Colonic mucosa (tissue), 4 donors: ENCODE results near the gene HNRNPAB. TPM values are rescaled to one million over a fixed set of nuclear protein-coding genes. Genes with fewer than 3 reads are reported as not detected.

Experiments
- DNase-seq: peaks from one replicate; pipeline ENCODE4 v3.0.0-alpha.2; 2020
- H3K27ac ChIP-seq: fragments of 200-600 bp; one replicate; pipeline ENCODE4 v1.8.0; 2021
- H3K27me3 ChIP-seq: fragments of 200-600 bp; one replicate; pipeline ENCODE4 v1.8.0; 2021
- H3K36me3 ChIP-seq: fragments of 200-600 bp; one replicate; pipeline ENCODE4 v1.8.0; 2021
- H3K4me1 ChIP-seq: fragments of 200-600 bp; one replicate; pipeline ENCODE4 v1.8.0; 2021; ENCODE audit warnings: mild to moderate bottlenecking
- H3K4me3 ChIP-seq: fragments of 200-600 bp; one replicate; pipeline ENCODE4 v1.8.0; 2021
- H3K9ac ChIP-seq, 2 donors: one replicate each; pipeline ENCODE4 v1.7.0; 2013; ENCODE audit warnings: control low read depth in 2 of 2, low read depth in 2 of 2, low read length in 2 of 2
- H3K9me3 ChIP-seq: fragments of 200-600 bp; one replicate; pipeline ENCODE4 v1.8.0; 2021
- intact Hi-C: fragments of 100-400 bp; cut with DNase I; formaldehyde crosslinking; loops from one replicate; pipeline ENCODE4 v1.14.1; 2022
- total RNA-seq, 2 donors: library from RNA; stranded (reverse); fragmentation: NEBNext Ultra II Directional in 1 of 2; extraction: Animal tissue kit (Norgen Biotek cat#: 25700) in 1 of 2; gene quantifications; one replicate each; pipeline ENCODE4 v1.2.1, GENCODE V29; 2021
- TF ChIP-seq, protein P1 (sequence below): fragments of 200-600 bp; IDR thresholded peaks from one replicate; pipeline ENCODE4 v1.8.0; 2022; ENCODE audit warnings: antibody characterized with exemption, mild to moderate bottlenecking
- donor health status: healthy.
- donor health status: DM: no; HTN: no; CAD: no.
- donor health status: DM: no; HTN: no; CAD: no.

Gene HNRNPAB
- total RNA-seq, 2 donors from 2014 or later, result 286 to 385 TPM

DNA sequence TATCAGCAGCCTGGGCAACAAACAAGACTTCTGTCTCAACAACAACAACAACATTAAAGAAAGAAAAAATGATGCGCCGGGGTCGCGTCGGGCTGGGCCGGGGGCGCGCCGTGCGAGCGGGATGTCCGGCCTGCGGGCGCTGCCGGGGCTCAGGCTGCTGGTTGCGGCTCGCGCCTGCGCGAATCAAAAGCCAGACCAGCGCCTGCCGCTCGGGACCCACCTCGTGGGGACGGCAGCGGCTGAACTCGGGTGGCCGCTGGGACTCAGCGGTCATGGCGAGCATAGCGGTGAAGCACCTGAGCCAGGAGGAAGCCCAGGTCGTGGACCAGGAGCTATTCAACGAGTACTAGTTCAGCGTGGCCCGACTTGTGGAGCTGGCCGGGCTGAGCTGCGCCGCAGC is 38.8 kb upstream of the HNRNPAB start:
- intact Hi-C loops, result no loop called here
- H3K27me3 ChIP-seq, result no peaks in the 10 kb centered on the region
- no peak overlapping the region for H3K4me3 ChIP-seq
- no peaks in the 10 kb centered on the region for H3K4me1 ChIP-seq
- TF ChIP-seq, protein P1, sequence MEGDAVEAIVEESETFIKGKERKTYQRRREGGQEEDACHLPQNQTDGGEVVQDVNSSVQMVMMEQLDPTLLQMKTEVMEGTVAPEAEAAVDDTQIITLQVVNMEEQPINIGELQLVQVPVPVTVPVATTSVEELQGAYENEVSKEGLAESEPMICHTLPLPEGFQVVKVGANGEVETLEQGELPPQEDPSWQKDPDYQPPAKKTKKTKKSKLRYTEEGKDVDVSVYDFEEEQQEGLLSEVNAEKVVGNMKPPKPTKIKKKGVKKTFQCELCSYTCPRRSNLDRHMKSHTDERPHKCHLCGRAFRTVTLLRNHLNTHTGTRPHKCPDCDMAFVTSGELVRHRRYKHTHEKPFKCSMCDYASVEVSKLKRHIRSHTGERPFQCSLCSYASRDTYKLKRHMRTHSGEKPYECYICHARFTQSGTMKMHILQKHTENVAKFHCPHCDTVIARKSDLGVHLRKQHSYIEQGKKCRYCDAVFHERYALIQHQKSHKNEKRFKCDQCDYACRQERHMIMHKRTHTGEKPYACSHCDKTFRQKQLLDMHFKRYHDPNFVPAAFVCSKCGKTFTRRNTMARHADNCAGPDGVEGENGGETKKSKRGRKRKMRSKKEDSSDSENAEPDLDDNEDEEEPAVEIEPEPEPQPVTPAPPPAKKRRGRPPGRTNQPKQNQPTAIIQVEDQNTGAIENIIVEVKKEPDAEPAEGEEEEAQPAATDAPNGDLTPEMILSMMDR, result no peak
- no peaks in the 10 kb centered on the region for H3K36me3 ChIP-seq
- no peak overlapping the region for H3K9ac ChIP-seq
- H3K9me3 ChIP-seq, result no peaks in the 10 kb centered on the region
- no peak overlapping the region for H3K27ac ChIP-seq
- no peak for DNase-seq

DNA sequence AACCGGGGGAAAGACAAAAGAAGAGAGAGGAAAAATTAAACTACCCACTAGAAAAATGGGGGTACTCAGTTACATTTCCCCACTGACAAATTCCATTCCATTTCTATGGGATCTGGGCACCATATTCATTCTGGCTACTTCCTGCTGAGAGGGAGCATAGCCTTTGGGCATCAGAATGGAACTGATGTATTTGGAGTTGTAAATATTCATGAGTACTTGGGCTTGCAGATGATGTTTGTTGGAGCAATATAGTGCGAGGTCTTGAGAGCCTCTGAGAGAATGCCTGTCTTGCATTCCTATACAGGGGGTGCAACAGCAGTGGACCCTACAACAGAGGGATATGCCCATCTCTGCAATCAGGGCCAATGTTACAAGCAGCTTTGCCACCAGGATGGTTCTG is 33.9 kb upstream of the HNRNPAB start:
- no peak overlapping the region for H3K4me3 ChIP-seq
- H3K4me1 ChIP-seq, result no peaks in the 10 kb centered on the region
- no peaks in the 10 kb centered on the region for H3K36me3 ChIP-seq
- H3K9me3 ChIP-seq, result no peaks in the 10 kb centered on the region
- DNase-seq, result no peak
- TF ChIP-seq, protein P1, result no peak
- H3K9ac ChIP-seq, result no peak overlapping the region
- intact Hi-C loops, result no loop called here
- no peak overlapping the region for H3K27ac ChIP-seq
- no peaks in the 10 kb centered on the region for H3K27me3 ChIP-seq

DNA sequence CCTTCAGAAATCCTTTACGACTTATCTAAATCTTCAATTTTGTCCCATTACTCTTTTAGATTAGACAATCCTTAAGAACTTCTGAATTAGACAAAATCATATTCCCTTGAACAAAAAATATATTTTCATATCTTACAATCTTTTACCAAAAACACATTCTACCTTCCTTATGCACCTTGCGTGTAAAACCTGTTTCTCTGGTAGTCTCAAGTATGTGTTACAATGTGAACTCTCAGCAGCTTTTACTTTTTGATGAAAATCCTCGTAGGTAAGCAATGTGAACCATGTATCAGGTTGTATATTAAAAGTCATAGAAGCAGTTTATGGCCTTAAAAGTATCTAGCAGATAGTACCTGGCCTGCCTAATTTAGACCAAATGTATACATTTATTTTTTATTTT is 29.9 kb upstream of the HNRNPAB start:
- no peak overlapping the region for H3K4me3 ChIP-seq
- H3K36me3 ChIP-seq, result no peaks in the 10 kb centered on the region
- intact Hi-C loops, result no loop called here
- no peaks in the 10 kb centered on the region for H3K9me3 ChIP-seq
- DNase-seq, result no peak
- no peaks in the 10 kb centered on the region for H3K4me1 ChIP-seq
- TF ChIP-seq, protein P1, result no peak
- H3K27ac ChIP-seq, result no peak overlapping the region
- no peaks in the 10 kb centered on the region for H3K27me3 ChIP-seq
- H3K9ac ChIP-seq, result no peak overlapping the region

DNA sequence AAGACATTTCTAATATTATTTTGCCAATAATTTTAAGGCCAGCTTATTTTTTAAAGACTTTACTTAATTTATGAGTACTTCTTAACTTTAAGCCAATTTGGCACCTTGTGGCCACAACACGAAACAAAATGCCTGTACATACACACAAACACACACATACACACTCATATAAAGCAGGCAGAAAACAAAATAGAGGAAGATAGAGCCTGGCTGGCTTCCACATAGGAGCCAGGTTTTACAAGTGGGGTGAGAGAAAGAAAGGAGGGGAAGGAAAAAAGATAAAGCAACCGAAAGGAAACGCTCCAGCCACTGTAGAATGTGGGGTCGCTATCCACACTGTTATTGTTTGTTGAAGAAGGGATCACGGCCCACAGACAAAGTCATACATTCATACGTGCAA is 27.5 kb upstream of the HNRNPAB start:
- no peaks in the 10 kb centered on the region for H3K36me3 ChIP-seq
- intact Hi-C loops, result no loop called here
- no peaks in the 10 kb centered on the region for H3K27me3 ChIP-seq
- no peak overlapping the region for H3K4me3 ChIP-seq
- TF ChIP-seq, protein P1, result no peak
- DNase-seq, result no peak
- H3K4me1 ChIP-seq, result no peaks in the 10 kb centered on the region
- H3K9me3 ChIP-seq, result no peaks in the 10 kb centered on the region
- no peak overlapping the region for H3K27ac ChIP-seq
- H3K9ac ChIP-seq, result no peak overlapping the region

DNA sequence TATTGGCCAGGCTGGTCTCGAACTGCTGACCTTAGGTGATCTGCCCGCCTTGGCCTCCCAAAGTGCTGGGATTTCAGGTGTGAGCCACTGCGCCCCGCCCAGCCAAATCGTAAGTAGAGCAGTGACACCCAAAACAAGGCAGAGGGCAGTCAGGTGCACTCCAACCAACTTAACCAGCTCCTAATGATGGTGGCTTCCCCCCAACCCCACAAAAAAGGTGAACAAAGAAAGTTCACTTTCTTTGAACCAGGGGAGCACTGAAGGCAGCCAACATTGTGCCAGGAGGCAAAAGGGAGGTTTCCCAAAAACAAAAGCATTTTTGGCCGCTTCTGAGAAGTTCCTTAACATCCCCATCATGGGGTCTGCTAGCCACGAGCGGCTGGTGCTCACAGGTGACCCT is 26.8 kb upstream of the HNRNPAB start:
- intact Hi-C loops, result no loop called here
- H3K36me3 ChIP-seq, result no peaks in the 10 kb centered on the region
- no peak for DNase-seq
- H3K4me3 ChIP-seq, result no peak overlapping the region
- H3K9ac ChIP-seq, result no peak overlapping the region
- TF ChIP-seq, protein P1, result no peak
- no peaks in the 10 kb centered on the region for H3K4me1 ChIP-seq
- no peak overlapping the region for H3K27ac ChIP-seq
- H3K27me3 ChIP-seq, result no peaks in the 10 kb centered on the region
- no peaks in the 10 kb centered on the region for H3K9me3 ChIP-seq
